A549 (cell line): ENCODE data around the gene TSPAN18.

Experiments used
- CTCF ChIP-seq: fragments of >200 bp; sonication (Bioruptor Twin); formaldehyde crosslinking; IDR thresholded peaks from 3 replicates; pipeline ENCODE4 v1.5.1; 2016
- ELK1 ChIP-seq: fragments of 150-350 bp; IDR thresholded peaks from 2 replicates; pipeline ENCODE4 v1.6.1; 2014; ENCODE audit warnings: low read depth, mild to moderate bottlenecking, low read length
- JUN ChIP-seq, 2 experiments: fragments of >200 bp; sonication (Bioruptor Twin); formaldehyde crosslinking; IDR thresholded peaks; 2 replicates in 1 of 2; 3 replicates in 1 of 2; pipeline ENCODE4 v1.6.1; 2016 to 2017
- PBX3 ChIP-seq: IDR thresholded peaks from 2 replicates; pipeline ENCODE4 v1.6.1; 2012
- PHF8 ChIP-seq: fragments of 200-600 bp; sonication (generic); IDR thresholded peaks from 2 replicates; pipeline ENCODE4 v1.6.1; 2016; ENCODE audit warnings: low read depth, mild to moderate bottlenecking, antibody characterized with exemption, moderate library complexity, borderline replicate concordance
- POLR2A ChIP-seq: IDR thresholded peaks from 2 replicates; pipeline ENCODE4 v1.6.1; 2012; ENCODE audit warnings: mild to moderate bottlenecking, low read length
- RFX5 ChIP-seq: fragments of 450-650 bp; IDR thresholded peaks from 2 replicates; pipeline ENCODE4 v1.7.1; 2014; ENCODE audit warnings: antibody characterized with exemption, mild to moderate bottlenecking, moderate library complexity
- ZFP36 ChIP-seq: fragments of 450-650 bp; IDR thresholded peaks from 2 replicates; pipeline ENCODE4 v1.6.1; 2014; ENCODE audit warnings: borderline replicate concordance; ENCODE audit not compliant: partially characterized antibody
- ZNF302 ChIP-seq: fragments of 250-450 bp; sonication (Bioruptor Pico); IDR thresholded peaks from 2 replicates; pipeline ENCODE4 v1.9.0; 2021; ENCODE audit warnings: inconsistent platforms, mild to moderate bottlenecking, moderate library complexity

- TF ChIP-seq PBX3 = no peak
- TF ChIP-seq RFX5 = no peak
- no peak for TF ChIP-seq CTCF
- TF ChIP-seq POLR2A = no peak
- no peak for TF ChIP-seq ZNF302 (CRISPR knock-in tag)
- no peak for TF ChIP-seq ZFP36
- no peak for TF ChIP-seq ELK1
- no peak for TF ChIP-seq PHF8
- TF ChIP-seq JUN (IDR thresholded peaks at IDR 0.05) = no peak
Measured at GRCh38 chr11:44835938-44836337, 109.2 kb downstream of the TSPAN18 start.
